Lung (tissue), 12 donors: Measurements from ENCODE around the gene CDHR5. TPM values are rescaled to one million over a fixed set of nuclear protein-coding genes. Genes with fewer than 3 reads are reported as not detected.

Source experiments
- ATAC-seq: fragments of 200-7000 bp; cut with Tn5 transposase; one replicate; pipeline ENCODE4 v1.9.1; 2020; ENCODE audit warnings: moderate number of reproducible peaks; ENCODE audit not compliant: insufficient read depth, low FRiP score
- DNase-seq, 3 donors: peaks; one replicate each; pipeline ENCODE4 v3.0.0-alpha.2; 2013 to 2017
- H3K27ac ChIP-seq, 2 donors: one replicate each; pipeline ENCODE4 v1.5.1; 2013; ENCODE audit warnings: mild to moderate bottlenecking in 2 of 2, moderate library complexity in 2 of 2, control low read depth in 1 of 2, inconsistent platforms in 1 of 2, low read depth in 1 of 2, low read length in 1 of 2
- H3K27me3 ChIP-seq, 3 donors: one replicate each; pipeline ENCODE4 v1.5.1; 2013; ENCODE audit warnings: low read length in 2 of 3; ENCODE audit not compliant: control insufficient read depth in 3 of 3, insufficient read depth in 3 of 3
- H3K36me3 ChIP-seq, 4 donors: one replicate each; pipeline ENCODE4 v1.5.1; 2013; ENCODE audit warnings: low read length in 4 of 4, mild to moderate bottlenecking in 1 of 4, moderate library complexity in 1 of 4; ENCODE audit not compliant: control insufficient read depth in 4 of 4, insufficient read depth in 4 of 4
- H3K4me1 ChIP-seq, 5 donors: one replicate each; pipeline ENCODE4 v1.5.1; 2013; ENCODE audit warnings: low read length in 5 of 5, mild to moderate bottlenecking in 2 of 5, moderate library complexity in 1 of 5; ENCODE audit not compliant: control insufficient read depth in 5 of 5, insufficient read depth in 5 of 5
- H3K4me3 ChIP-seq: one replicate; pipeline ENCODE4 v1.5.1; 2013; ENCODE audit warnings: mild to moderate bottlenecking, control low read depth, moderate library complexity
- H3K9ac ChIP-seq, 2 donors: one replicate each; pipeline ENCODE4 v1.5.1; 2013; ENCODE audit warnings: low read length in 2 of 2, control low read depth in 1 of 2; ENCODE audit not compliant: insufficient read depth in 1 of 2
- H3K9me3 ChIP-seq, 4 donors: one replicate each; pipeline ENCODE4 v1.5.1; 2013; ENCODE audit warnings: low read length in 3 of 4, mild to moderate bottlenecking in 1 of 4, moderate library complexity in 1 of 4; ENCODE audit not compliant: control insufficient read depth in 4 of 4, insufficient read depth in 3 of 4
- CTCF ChIP-seq: IDR thresholded peaks from 2 replicates; pipeline ENCODE4 v1.5.1; 2012; ENCODE audit warnings: mild to moderate bottlenecking; ENCODE audit errors: control extremely low read depth, extremely low read depth
- WGBS, 2 donors: extraction: QIAGEN DNeasy Blood & Tissue Kit; methylation state at CpG; one replicate each; pipeline ENCODE4 v1.1.7; 2013; 5-methylcytosine and 5-hydroxymethylcytosine counted together
- polyA plus RNA-seq, 2 donors: library from polyadenylated mRNA; stranded (reverse); fragments of 200-250 nt; gene quantifications; one replicate each; pipeline ENCODE4 v1.2.1, GENCODE V29; 2013
- total RNA-seq, 2 donors: library from RNA; depleted of rRNA in 1 of 2; stranded (reverse); fragments of >200 nt in 1 of 2; gene quantifications; one replicate each; pipeline ENCODE4 v1.2.1, GENCODE V29; 2014 to 2021
- donor health status: control.
- donor health status: control.
- donor health status: Bipolar disorder and iron deficiency.
- donor health status: healthy.
- donor health status: DM: yes; HTN: yes; CAD: no.

CDHR5 gene
- total and polyA plus RNA-seq, 4 donors = 0.02 to 0.10 TPM; not detected in 2

GRCh38 chr11:643849-644738, 19.3 kb upstream of the CDHR5 start:
- TF ChIP-seq CTCF = no peak
- Histone ChIP-seq H3K36me3 (peaks cover 2 to 25% (median 5%) of the 10 kb centered on the region in 4 donors), H3K27ac (no peak overlapping the region), H3K27me3 (peaks cover 0 to 8% (median 2%) of the 10 kb centered on the region in 3 donors), H3K4me3 (no peak overlapping the region), H3K9me3 (peaks cover 0 to 4% (median 0%) of the 10 kb centered on the region in 4 donors), H3K4me1 (peaks cover 0 to 6% (median 0%) of the 10 kb centered on the region in 5 donors), H3K9ac (no peak overlapping the region)
- WGBS, 2 donors = 92% methylated on average over 50 of the region's 50 CpGs
- no peak for DNase-seq
- ATAC-seq = no peak

- DNase-seq = no peak
- H3K9ac ChIP-seq = no peak overlapping the region
- H3K4me1 ChIP-seq = peaks cover 0 to 10% (median 0%) of the 10 kb centered on the region in 5 donors
- ATAC-seq = no peak
- 92 to 97% methylated on average over 9 of the region's 9 CpGs for WGBS, 2 donors
- H3K9me3 ChIP-seq = peaks cover 0 to 4% (median 0%) of the 10 kb centered on the region in 4 donors
- H3K27ac ChIP-seq = no peak overlapping the region
- peaks cover 1 to 24% (median 5%) of the 10 kb centered on the region in 4 donors for H3K36me3 ChIP-seq
- H3K27me3 ChIP-seq = peaks cover 0 to 15% (median 10%) of the 10 kb centered on the region in 3 donors
- H3K4me3 ChIP-seq = no peak overlapping the region
- TF ChIP-seq CTCF = no peak
Observed at GRCh38 chr11:643366-643765, 18.6 kb upstream of the CDHR5 start.

- WGBS, 2 donors = 94 to 95% methylated on average over 19 of the region's 19 CpGs
- Histone ChIP-seq H3K9ac (no peak overlapping the region), H3K27ac (no peak overlapping the region), H3K4me3 (no peak overlapping the region), H3K4me1 (peaks cover 0 to 13% (median 3%) of the 10 kb centered on the region in 5 donors), H3K27me3 (peaks cover 0 to 27% (median 18%) of the 10 kb centered on the region in 3 donors), H3K36me3 (peaks cover 0 to 23% (median 5%) of the 10 kb centered on the region in 4 donors), H3K9me3 (peaks cover 0 to 4% (median 0%) of the 10 kb centered on the region in 4 donors)
- DNase-seq (no peak), ATAC-seq (no peak)
- TF ChIP-seq CTCF = no peak
Observed at GRCh38 chr11:641806-642370, 17.1 kb upstream of the CDHR5 start.
